Heart left ventricle (tissue), 13 donors: ENCODE data around the gene ARMH3.

Experiments
- CTCF ChIP-seq, 12 donors: fragments of 200-600 bp; sonication (generic) in 4 of 12; IDR thresholded peaks; one replicate each; pipeline versions ENCODE4 v1.5.0 to v1.8.0; 2018 to 2022; ENCODE audit warnings: antibody characterized with exemption in 12 of 12, mild to moderate bottlenecking in 5 of 12
- POLR2A ChIP-seq, 2 donors: fragments of 450-650 bp; IDR thresholded peaks; one replicate each; pipeline ENCODE4 v1.6.1; 2017; ENCODE audit warnings: antibody characterized with exemption in 2 of 2, mild to moderate bottlenecking in 2 of 2, moderate library complexity in 2 of 2
- donor health status: ischemic (EF 13 %, LVEDD 7.1; RV severe dilation, severe dysfunction).
- donor health status: DM: no; HTN: yes; CAD: no.
- donor health status: DM: no; HTN: no; CAD: no.
- donor health status: ischemic (EF 25% LVEDD 6.9; RV normal size, moderate dysfunction).
- donor health status: ischemic (EF 25% LVEDD 5.7; RV mildly dilated, moderate dysfunction).
- donor health status: ischemic (EF 35%, LVEDD 5.7; RV mildly dilated, moderate dysfunction).
- donor health status: nonischemic (EF 11% LVEDD 7.7; RV severe dilation, severe dysfunction).
- donor health status: DM: yes; HTN: yes; CAD: no.
- donor health status: PGD.
- donor health status: ischemic (EF 29% LVEDD 5.4; RV normal size, mild dysfunction).
- donor health status: nonischemic (EF 23%, LVEDD 6.1; RV moderate dilation, normal function).

DNA sequence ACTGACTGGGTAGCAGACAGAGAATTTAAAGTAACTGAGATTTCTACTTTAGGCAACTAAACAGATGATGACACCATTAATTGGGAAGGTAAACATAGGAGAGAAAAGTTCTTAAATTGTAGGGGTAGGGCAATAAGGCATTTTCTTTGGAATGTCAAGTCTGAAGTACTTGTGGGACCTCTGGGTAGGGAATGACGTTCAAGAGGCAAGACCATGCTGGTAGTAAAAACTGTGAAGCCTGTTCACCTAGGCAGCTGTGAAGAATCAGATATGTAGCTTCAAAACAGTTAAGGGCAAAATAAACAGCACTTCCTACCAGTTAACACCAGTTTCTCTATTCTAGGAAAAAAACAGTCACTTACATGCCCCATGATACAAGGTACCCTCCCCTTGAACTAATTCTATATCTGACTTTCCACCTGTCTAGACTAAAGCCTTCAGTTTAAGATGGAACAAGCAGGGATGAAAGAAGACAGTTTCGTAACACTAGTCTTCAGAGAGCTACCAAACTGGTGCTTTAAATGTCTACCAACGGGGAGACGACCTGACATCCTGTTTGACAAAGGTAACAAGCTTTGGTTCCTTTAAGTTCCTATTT lies 149.3 kb downstream of the ARMH3 start:
- TF ChIP-seq POLR2A (IDR thresholded peaks at IDR 0.05) (no peak), CTCF (IDR thresholded peaks at IDR 0.05) (no peak)
